Neural cell (in vitro differentiated cells): ENCODE results near the gene UBASH3B. TPM values are rescaled to one million over a fixed set of nuclear protein-coding genes. Genes with fewer than 3 reads are reported as not detected.

ENCODE experiments used
- H2AFZ ChIP-seq: fragments of 200-600, 300-800 bp; sonication (generic), shearing (Covaris generic); 2 replicates; pipeline ENCODE4 v1.6.0; 2014; ENCODE audit warnings: low read depth, mild to moderate bottlenecking, antibody characterized with exemption, low read length, moderate library complexity
- H3F3A ChIP-seq: fragments of 200-600 bp; shearing (Covaris generic); 2 replicates; pipeline ENCODE4 v1.6.1; 2016; ENCODE audit warnings: mild to moderate bottlenecking, moderate library complexity, mixed read lengths, antibody characterized with exemption, low read length; ENCODE audit not compliant: insufficient read depth, poor library complexity, severe bottlenecking
- H3K27ac ChIP-seq: fragments of 200-600, 300-800 bp; sonication (generic), shearing (Covaris generic); 2 replicates; pipeline ENCODE4 v1.5.1; 2014; ENCODE audit warnings: mild to moderate bottlenecking, low read length, moderate library complexity
- H3K27me3 ChIP-seq: fragments of 300-800, 200-600 bp; sonication (generic), shearing (Covaris generic); 2 replicates; pipeline ENCODE4 v1.6.0; 2014; ENCODE audit warnings: mild to moderate bottlenecking, low read depth, low read length, moderate library complexity; ENCODE audit not compliant: insufficient read depth
- H3K36me3 ChIP-seq: fragments of 300-800, 200-600 bp; sonication (generic), shearing (Covaris generic); 2 replicates; pipeline ENCODE4 v1.5.1; 2014; ENCODE audit warnings: mild to moderate bottlenecking, antibody characterized with exemption, low read length, moderate library complexity; ENCODE audit not compliant: insufficient read depth
- H3K4me2 ChIP-seq: fragments of 300-800, 200-600 bp; sonication (generic), shearing (Covaris generic); 2 replicates; pipeline ENCODE4 v1.6.0; 2014; ENCODE audit warnings: mild to moderate bottlenecking, low read length
- H3K4me3 ChIP-seq: fragments of 300-800, 200-600 bp; sonication (generic), shearing (Covaris generic); 2 replicates; pipeline ENCODE4 v1.5.1; 2014; ENCODE audit warnings: mild to moderate bottlenecking, low read length, moderate library complexity
- H3K79me2 ChIP-seq: fragments of 200-600 bp; shearing (Covaris generic); replicated peaks from 2 replicates; pipeline ENCODE4 v1.6.0; 2014; ENCODE audit warnings: mild to moderate bottlenecking, low read length, moderate library complexity; ENCODE audit not compliant: insufficient read depth
- H3K9ac ChIP-seq: fragments of 300-800, 200-600 bp; sonication (generic), shearing (Covaris generic); 2 replicates; pipeline ENCODE4 v1.6.1; 2016; ENCODE audit warnings: mild to moderate bottlenecking, low read length, mixed read lengths
- H3K9me2 ChIP-seq: fragments of 200-600 bp; shearing (Covaris generic); 2 replicates; pipeline ENCODE4 v1.6.1; 2016; ENCODE audit warnings: mild to moderate bottlenecking, low read length, mixed read lengths; ENCODE audit not compliant: insufficient read depth
- H3K9me3 ChIP-seq: fragments of 200-600, 300-800 bp; sonication (generic), shearing (Covaris generic); 2 replicates; pipeline ENCODE4 v1.6.1; 2016; ENCODE audit warnings: mild to moderate bottlenecking, mixed run types, low read length, moderate library complexity, mixed read lengths
- H4K20me1 ChIP-seq: fragments of 200-600 bp; shearing (Covaris generic); 2 replicates; pipeline ENCODE4 v1.6.1; 2016; ENCODE audit warnings: mild to moderate bottlenecking, mixed run types; ENCODE audit not compliant: insufficient read depth
- EP300 ChIP-seq: fragments of 450-650 bp; conservative IDR thresholded peaks from 2 replicates; pipeline ENCODE4 v1.6.1; 2014; ENCODE audit warnings: antibody characterized with exemption, mild to moderate bottlenecking, moderate library complexity; ENCODE audit not compliant: poor library complexity, severe bottlenecking
- EZH2 ChIP-seq: fragments of 200-600, 300-800 bp; shearing (Covaris generic), sonication (generic); IDR thresholded peaks from 2 replicates; pipeline ENCODE4 v1.6.1; 2014; ENCODE audit warnings: antibody characterized with exemption, low read length, borderline replicate concordance, mild to moderate bottlenecking; ENCODE audit not compliant: insufficient read depth, poor library complexity, severe bottlenecking
- MXI1 ChIP-seq: fragments of 450-650 bp; conservative IDR thresholded peaks from 2 replicates; pipeline ENCODE4 v1.6.1; 2014; ENCODE audit warnings: antibody characterized with exemption, mild to moderate bottlenecking; ENCODE audit not compliant: poor library complexity, severe bottlenecking
- POLR2AphosphoS5 ChIP-seq: IDR thresholded peaks from 2 replicates; pipeline ENCODE4 v1.6.1; 2012
- RAD21 ChIP-seq: fragments of 450-650 bp; conservative IDR thresholded peaks from 2 replicates; pipeline ENCODE4 v1.6.1; 2014; ENCODE audit warnings: antibody characterized with exemption, mild to moderate bottlenecking, moderate library complexity
- SMC3 ChIP-seq: fragments of 450-650 bp; conservative IDR thresholded peaks from 2 replicates; pipeline ENCODE4 v1.6.1; 2014; ENCODE audit warnings: antibody characterized with exemption, mild to moderate bottlenecking, moderate library complexity; ENCODE audit not compliant: poor library complexity
- TAF1 ChIP-seq: IDR thresholded peaks from 2 replicates; pipeline ENCODE4 v1.6.1; 2012; ENCODE audit warnings: low read depth
- polyA plus RNA-seq: library from polyadenylated mRNA; depleted of rRNA; stranded (reverse); fragments of >200 nt; gene quantifications from 2 replicates; pipeline ENCODE4 v1.2.3, GENCODE V29; 2014
- TF ChIP-seq, protein P1 (sequence below): fragments of 450-650 bp; IDR thresholded peaks from 2 replicates; pipeline ENCODE4 v1.5.1; 2014; ENCODE audit warnings: antibody characterized with exemption, mild to moderate bottlenecking, moderate library complexity; ENCODE audit not compliant: poor library complexity, severe bottlenecking
- TF ChIP-seq, protein P2 (sequence below): IDR thresholded peaks from 2 replicates; pipeline ENCODE4 v1.6.1; 2012; ENCODE audit warnings: borderline replicate concordance

Gene UBASH3B
- polyA plus RNA-seq, 1 donor from 2014 or later = 4.2 TPM

DNA sequence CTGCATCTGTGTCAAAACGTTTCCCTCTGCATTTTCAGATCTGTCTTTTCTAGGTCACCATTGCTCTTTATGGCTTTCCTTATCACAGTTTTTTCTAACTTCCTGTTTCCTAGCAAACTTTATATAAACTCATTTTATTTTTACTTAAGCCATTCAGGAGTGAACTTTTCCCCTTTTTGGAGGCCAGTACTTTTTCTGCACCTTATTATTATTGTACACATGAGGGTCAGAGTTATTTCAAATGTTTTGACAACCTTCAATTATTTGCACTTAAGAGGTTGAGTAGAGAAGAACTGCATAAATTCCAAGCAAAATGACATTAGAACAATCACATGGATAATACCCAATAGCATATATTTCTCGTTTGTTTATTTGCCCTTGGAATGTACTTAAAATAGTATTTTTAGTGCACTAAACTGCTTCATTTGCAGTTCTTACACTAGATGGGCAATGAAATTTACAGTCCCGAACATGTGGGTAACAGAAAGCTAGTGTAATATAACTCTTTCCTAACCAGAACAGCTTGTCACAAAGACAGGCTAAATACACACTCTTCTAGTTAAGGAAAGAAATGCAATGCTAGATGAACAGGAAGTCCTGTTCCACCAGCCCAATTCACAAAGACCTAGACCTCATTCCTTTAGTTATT lies 79.5 kb downstream of the UBASH3B start:
- no peak overlapping the region for H3K9ac ChIP-seq
- TF ChIP-seq MXI1 = no peak
- TF ChIP-seq, protein P1, sequence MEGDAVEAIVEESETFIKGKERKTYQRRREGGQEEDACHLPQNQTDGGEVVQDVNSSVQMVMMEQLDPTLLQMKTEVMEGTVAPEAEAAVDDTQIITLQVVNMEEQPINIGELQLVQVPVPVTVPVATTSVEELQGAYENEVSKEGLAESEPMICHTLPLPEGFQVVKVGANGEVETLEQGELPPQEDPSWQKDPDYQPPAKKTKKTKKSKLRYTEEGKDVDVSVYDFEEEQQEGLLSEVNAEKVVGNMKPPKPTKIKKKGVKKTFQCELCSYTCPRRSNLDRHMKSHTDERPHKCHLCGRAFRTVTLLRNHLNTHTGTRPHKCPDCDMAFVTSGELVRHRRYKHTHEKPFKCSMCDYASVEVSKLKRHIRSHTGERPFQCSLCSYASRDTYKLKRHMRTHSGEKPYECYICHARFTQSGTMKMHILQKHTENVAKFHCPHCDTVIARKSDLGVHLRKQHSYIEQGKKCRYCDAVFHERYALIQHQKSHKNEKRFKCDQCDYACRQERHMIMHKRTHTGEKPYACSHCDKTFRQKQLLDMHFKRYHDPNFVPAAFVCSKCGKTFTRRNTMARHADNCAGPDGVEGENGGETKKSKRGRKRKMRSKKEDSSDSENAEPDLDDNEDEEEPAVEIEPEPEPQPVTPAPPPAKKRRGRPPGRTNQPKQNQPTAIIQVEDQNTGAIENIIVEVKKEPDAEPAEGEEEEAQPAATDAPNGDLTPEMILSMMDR = no peak
- no peaks in the 10 kb centered on the region for H3K36me3 ChIP-seq
- H3K79me2 ChIP-seq = no peaks in the 10 kb centered on the region
- no peak overlapping the region for H3K4me2 ChIP-seq
- no peak overlapping the region for H3K4me3 ChIP-seq
- no peaks in the 10 kb centered on the region for H4K20me1 ChIP-seq
- H3K27ac ChIP-seq = no peak overlapping the region
- H2AFZ ChIP-seq = no peak overlapping the region
- no peaks in the 10 kb centered on the region for H3F3A ChIP-seq
- H3K27me3 ChIP-seq = no peaks in the 10 kb centered on the region
- H3K9me2 ChIP-seq = no peaks in the 10 kb centered on the region
- no peaks in the 10 kb centered on the region for H3K9me3 ChIP-seq

DNA sequence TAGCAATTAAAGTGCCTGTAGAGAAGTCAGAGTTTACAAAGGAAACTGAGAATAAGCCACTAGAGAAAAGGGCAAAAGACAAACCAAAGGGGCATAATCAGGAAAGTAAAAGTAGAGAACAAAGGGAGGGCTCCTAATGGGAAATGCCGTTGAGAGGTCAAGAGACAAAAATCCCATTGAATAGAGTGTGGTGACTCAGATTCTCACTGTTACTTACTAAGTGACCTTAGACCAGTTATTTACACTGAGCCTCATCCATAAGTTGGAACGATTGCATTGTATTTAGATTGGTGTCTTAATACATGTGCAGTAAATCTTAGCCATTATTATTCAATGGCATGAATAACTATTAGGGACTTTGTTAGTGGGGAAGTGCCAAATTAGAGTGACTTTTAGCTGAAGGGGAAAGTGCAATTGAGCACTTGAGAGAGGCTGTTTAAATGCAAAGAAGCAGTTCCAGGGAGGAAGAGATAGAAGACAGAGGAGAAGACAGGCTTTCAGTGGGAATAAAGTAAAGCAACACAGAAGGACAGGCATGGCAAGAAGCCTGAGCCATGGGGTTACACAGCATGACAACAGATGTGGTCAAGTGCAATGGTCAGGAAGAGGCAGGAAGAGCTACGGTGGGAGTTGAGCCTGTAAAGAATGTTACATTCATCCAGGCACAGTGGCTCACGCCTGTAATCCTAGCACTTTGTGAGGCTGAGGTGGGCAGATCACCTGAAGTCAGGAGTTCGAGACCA lies 82.6 kb downstream of the UBASH3B start:
- Histone ChIP-seq H3K27ac (no peak overlapping the region), H3F3A (no peaks in the 10 kb centered on the region), H3K9me2 (no peaks in the 10 kb centered on the region), H3K27me3 (no peaks in the 10 kb centered on the region), H3K4me3 (no peak overlapping the region), H3K9me3 (no peaks in the 10 kb centered on the region), H3K4me2 (no peak overlapping the region), H4K20me1 (no peaks in the 10 kb centered on the region), H3K36me3 (no peaks in the 10 kb centered on the region), H3K9ac (no peak overlapping the region), H2AFZ (no peak overlapping the region), H3K79me2 (no peaks in the 10 kb centered on the region)
- TF ChIP-seq, protein P2, sequence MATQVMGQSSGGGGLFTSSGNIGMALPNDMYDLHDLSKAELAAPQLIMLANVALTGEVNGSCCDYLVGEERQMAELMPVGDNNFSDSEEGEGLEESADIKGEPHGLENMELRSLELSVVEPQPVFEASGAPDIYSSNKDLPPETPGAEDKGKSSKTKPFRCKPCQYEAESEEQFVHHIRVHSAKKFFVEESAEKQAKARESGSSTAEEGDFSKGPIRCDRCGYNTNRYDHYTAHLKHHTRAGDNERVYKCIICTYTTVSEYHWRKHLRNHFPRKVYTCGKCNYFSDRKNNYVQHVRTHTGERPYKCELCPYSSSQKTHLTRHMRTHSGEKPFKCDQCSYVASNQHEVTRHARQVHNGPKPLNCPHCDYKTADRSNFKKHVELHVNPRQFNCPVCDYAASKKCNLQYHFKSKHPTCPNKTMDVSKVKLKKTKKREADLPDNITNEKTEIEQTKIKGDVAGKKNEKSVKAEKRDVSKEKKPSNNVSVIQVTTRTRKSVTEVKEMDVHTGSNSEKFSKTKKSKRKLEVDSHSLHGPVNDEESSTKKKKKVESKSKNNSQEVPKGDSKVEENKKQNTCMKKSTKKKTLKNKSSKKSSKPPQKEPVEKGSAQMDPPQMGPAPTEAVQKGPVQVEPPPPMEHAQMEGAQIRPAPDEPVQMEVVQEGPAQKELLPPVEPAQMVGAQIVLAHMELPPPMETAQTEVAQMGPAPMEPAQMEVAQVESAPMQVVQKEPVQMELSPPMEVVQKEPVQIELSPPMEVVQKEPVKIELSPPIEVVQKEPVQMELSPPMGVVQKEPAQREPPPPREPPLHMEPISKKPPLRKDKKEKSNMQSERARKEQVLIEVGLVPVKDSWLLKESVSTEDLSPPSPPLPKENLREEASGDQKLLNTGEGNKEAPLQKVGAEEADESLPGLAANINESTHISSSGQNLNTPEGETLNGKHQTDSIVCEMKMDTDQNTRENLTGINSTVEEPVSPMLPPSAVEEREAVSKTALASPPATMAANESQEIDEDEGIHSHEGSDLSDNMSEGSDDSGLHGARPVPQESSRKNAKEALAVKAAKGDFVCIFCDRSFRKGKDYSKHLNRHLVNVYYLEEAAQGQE = no peak
- TF ChIP-seq POLR2AphosphoS5 (no peak), RAD21 (no peak), SMC3 (no peak), MXI1 (no peak), EP300 (no peak), TAF1 (no peak), EZH2 (no peak)
- TF ChIP-seq, protein P1 = no peak
